Stomach (tissue), 9 donors: ENCODE results near the gene PHLDB3. TPM values are rescaled to one million over a fixed set of nuclear protein-coding genes. Genes with fewer than 3 reads are reported as not detected.

Experiments
- DNase-seq, 2 donors: peaks; one replicate each; pipeline versions ENCODE4 v3.0.0 to v3.0.0-alpha.2; 2013 to 2019
- H3K27ac ChIP-seq, 5 donors: fragments of 200-600 bp in 4 of 5; sonication (generic) in 4 of 5; one replicate each; pipeline ENCODE4 v1.5.1; 2013 to 2019; ENCODE audit warnings: mild to moderate bottlenecking in 1 of 5, moderate library complexity in 1 of 5
- H3K27me3 ChIP-seq, 3 donors: fragments of 200-600 bp; sonication (generic); one replicate each; pipeline ENCODE4 v1.5.1; 2017 to 2019; ENCODE audit warnings: mixed run types in 1 of 3
- H3K36me3 ChIP-seq, 4 donors: fragments of 200-600 bp; sonication (generic); 1 replicate in 3 of 4; 2 replicates in 1 of 4; pipeline ENCODE4 v1.5.1; 2016 to 2019
- H3K4me1 ChIP-seq, 4 donors: fragments of 200-600 bp; sonication (generic); one replicate each; pipeline ENCODE4 v1.5.1; 2016 to 2019
- H3K4me3 ChIP-seq, 4 donors: fragments of 200-600 bp; sonication (generic) in 3 of 4; one replicate each; pipeline ENCODE4 v1.5.1; 2016 to 2019; ENCODE audit warnings: mild to moderate bottlenecking in 1 of 4
- H3K9me3 ChIP-seq, 4 donors: fragments of 200-600 bp; sonication (generic); one replicate each; pipeline ENCODE4 v1.5.1; 2016 to 2019
- EP300 ChIP-seq: sonication (generic); formaldehyde crosslinking; IDR thresholded peaks from one replicate; pipeline ENCODE4 v1.6.1; 2017; ENCODE audit warnings: antibody characterized with exemption
- POLR2A ChIP-seq, 4 donors: fragments of 450-650 bp; IDR thresholded peaks; one replicate each; pipeline ENCODE4 v1.6.1; 2016; ENCODE audit warnings: antibody characterized with exemption in 4 of 4, control low read depth in 2 of 4, mild to moderate bottlenecking in 1 of 4, moderate library complexity in 1 of 4
- POLR2AphosphoS5 ChIP-seq, 3 donors: sonication (generic); formaldehyde crosslinking; IDR thresholded peaks; one replicate each; pipeline ENCODE4 v1.6.1; 2016; ENCODE audit warnings: antibody characterized with exemption in 3 of 3
- WGBS, 5 donors: extraction: QIAGEN DNeasy Blood & Tissue Kit in 3 of 5; methylation state at CpG; one replicate each; pipeline versions ENCODE4 v1.1.5 to v1.1.7; 2013 to 2018; 5-methylcytosine and 5-hydroxymethylcytosine counted together
- intact Hi-C: fragments of 100-400 bp; cut with DNase I; formaldehyde crosslinking; loops from one replicate; pipeline ENCODE4 v1.15.1; 2023; ENCODE audit warnings: low total_unique reads
- polyA plus RNA-seq, 3 donors: library from polyadenylated mRNA; stranded (reverse); fragments of 200-250 nt; gene quantifications; one replicate each; pipeline ENCODE4 v1.2.3, GENCODE V29; 2013
- total RNA-seq, 5 donors: library from RNA; depleted of rRNA; stranded (reverse); fragments of >200 nt; gene quantifications; one replicate each; pipeline versions ENCODE4 v1.1.0 to v1.2.3, GENCODE V29; 2014 to 2016
- TF ChIP-seq, protein P1 (sequence below), 7 experiments: fragments of 450-650 bp in 4 of 7; fragments of 200-600 bp in 3 of 7; sonication (generic) in 3 of 7; IDR thresholded peaks; one replicate each; pipeline ENCODE4 v1.5.1; 2016 to 2019; ENCODE audit warnings: antibody characterized with exemption in 7 of 7, control low read depth in 2 of 7, mild to moderate bottlenecking in 1 of 7
- donor health status: healthy with polysubstance abuse.
- donor health status: Bipolar disorder and iron deficiency.
- donor health status: healthy.

Gene PHLDB3
- total and polyA plus RNA-seq, 8 donors: 2.0 to 55.3 (median 9.5) TPM; not detected in 1

DNA sequence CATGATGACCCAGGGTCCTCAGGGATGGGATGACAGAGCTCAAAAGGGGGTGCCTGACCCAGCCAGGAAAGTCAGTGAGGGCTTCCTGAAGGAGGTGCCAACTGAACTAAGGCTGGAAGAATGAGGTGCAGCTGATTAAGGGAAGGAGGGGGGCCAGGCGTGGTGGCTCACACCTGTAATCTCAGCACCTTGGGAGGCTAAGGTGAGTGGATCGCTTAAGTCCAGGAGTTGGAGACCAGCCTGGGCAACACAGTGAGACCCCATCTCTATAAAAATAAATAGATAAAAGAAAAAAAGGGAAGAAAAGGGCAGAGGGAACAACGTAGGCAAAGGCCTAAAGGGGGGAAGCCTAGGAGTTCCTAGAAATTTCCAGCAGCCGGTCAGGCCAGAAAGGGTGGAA, 30.1 kb downstream of the PHLDB3 start:
- DNase-seq: no peak
- 72 to 85% (median 74%) methylated on average over 4 of the region's 4 CpGs for WGBS, 5 donors
- H3K27me3 ChIP-seq: no peaks in the 10 kb centered on the region
- peaks cover 0 to 21% (median 10%) of the 10 kb centered on the region in 4 donors for H3K4me1 ChIP-seq
- H3K4me3 ChIP-seq: peak overlapping the region; percentile 38 to 42 (median 40)
- TF ChIP-seq EP300: no peak
- no peaks in the 10 kb centered on the region for H3K9me3 ChIP-seq
- H3K36me3 ChIP-seq: peaks cover 0 to 19% (median 7%) of the 10 kb centered on the region in 4 donors
- H3K27ac ChIP-seq: peak overlapping the region; percentile 51 to 86 (median 74)
- intact Hi-C loops: no loop called here

DNA sequence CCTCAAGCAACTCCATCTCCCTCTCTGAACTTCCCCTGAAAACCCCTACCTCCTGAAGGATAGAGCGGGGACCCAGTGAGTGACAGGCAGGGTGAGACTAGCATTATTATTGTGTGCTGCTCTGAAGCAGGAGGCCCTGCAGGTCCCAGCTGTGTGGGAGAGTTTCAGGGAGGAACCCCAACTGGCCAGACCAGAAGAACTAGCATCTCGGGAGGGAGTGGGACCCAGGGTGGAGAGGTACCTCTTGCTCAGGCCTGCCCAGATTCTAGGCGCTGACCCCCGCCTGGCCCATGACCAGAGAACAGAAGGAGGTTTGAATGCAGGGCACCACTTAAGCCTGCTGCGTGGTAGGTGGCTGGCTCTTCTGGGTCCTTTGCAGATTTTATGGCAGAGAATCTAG, 33.5 kb downstream of the PHLDB3 start:
- 71 to 87% (median 73%) methylated on average over 5 of the region's 5 CpGs for WGBS, 5 donors
- no peak for TF ChIP-seq POLR2AphosphoS5 (IDR thresholded peaks at IDR 0.05)
- no peak for TF ChIP-seq POLR2A (IDR thresholded peaks at IDR 0.05)
- TF ChIP-seq EP300: no peak
- TF ChIP-seq, protein P1, sequence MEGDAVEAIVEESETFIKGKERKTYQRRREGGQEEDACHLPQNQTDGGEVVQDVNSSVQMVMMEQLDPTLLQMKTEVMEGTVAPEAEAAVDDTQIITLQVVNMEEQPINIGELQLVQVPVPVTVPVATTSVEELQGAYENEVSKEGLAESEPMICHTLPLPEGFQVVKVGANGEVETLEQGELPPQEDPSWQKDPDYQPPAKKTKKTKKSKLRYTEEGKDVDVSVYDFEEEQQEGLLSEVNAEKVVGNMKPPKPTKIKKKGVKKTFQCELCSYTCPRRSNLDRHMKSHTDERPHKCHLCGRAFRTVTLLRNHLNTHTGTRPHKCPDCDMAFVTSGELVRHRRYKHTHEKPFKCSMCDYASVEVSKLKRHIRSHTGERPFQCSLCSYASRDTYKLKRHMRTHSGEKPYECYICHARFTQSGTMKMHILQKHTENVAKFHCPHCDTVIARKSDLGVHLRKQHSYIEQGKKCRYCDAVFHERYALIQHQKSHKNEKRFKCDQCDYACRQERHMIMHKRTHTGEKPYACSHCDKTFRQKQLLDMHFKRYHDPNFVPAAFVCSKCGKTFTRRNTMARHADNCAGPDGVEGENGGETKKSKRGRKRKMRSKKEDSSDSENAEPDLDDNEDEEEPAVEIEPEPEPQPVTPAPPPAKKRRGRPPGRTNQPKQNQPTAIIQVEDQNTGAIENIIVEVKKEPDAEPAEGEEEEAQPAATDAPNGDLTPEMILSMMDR (IDR thresholded peaks at IDR 0.05): no peak
- Histone ChIP-seq H3K27ac (no peak overlapping the region), H3K36me3 (no peaks in the 10 kb centered on the region), H3K9me3 (no peaks in the 10 kb centered on the region), H3K27me3 (no peaks in the 10 kb centered on the region), H3K4me3 (no peak overlapping the region), H3K4me1 (peaks cover 0 to 17% (median 10%) of the 10 kb centered on the region in 4 donors)
- no peak for DNase-seq
- intact Hi-C loops: no loop called here

DNA sequence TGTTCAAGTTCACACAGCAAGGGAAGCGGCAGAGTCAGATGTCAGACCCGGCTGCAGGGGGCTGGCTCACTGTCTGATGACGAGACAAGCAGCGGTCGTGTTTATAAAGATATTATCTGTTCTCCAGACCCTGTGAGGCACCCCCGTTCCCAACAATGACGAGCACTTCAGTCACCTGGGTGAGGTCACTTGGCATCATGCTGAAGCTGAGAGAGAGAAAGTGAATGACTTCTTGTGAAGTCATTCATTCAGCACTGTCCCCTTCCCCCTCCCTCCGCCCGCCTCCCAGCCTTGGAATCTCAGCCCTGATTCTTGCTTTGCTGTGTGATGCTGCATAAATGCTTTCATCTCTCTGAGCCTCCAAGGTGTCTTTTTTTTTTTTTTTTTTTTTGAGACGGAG, 34.3 kb downstream of the PHLDB3 start:
- intact Hi-C loops: no loop called here
- peaks cover 0 to 8% (median 0%) of the 10 kb centered on the region in 3 donors for H3K27me3 ChIP-seq
- H3K27ac ChIP-seq: no peak overlapping the region

DNA sequence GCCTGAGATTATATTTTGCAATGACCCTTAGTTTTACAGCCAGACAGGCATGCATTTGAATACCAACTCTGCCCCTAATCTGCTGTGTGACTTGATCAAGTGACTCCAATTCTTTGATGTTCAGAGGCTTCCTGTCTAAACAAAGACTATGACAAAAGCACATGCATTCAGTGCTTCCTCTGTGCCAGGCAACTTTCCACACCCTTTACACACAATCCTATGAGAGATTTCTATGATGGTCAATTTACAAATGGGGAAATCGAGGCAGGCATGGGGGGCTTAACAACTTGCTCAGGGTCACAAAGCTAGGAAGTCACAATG, 35.4 kb downstream of the PHLDB3 start:
- WGBS, 5 donors: 52 to 75% (median 60%) methylated on average over 1 of the region's 1 CpG
- TF ChIP-seq, protein P1 (IDR thresholded peaks at IDR 0.05): no peak
- TF ChIP-seq EP300 (no peak), POLR2A (IDR thresholded peaks at IDR 0.05) (no peak), POLR2AphosphoS5 (IDR thresholded peaks at IDR 0.05) (no peak)
- Histone ChIP-seq H3K36me3 (no peaks in the 10 kb centered on the region), H3K27me3 (peaks cover 0 to 12% (median 0%) of the 10 kb centered on the region in 3 donors), H3K9me3 (no peaks in the 10 kb centered on the region), H3K27ac (no peak overlapping the region), H3K4me3 (no peak overlapping the region), H3K4me1 (peaks cover 5 to 17% (median 13%) of the 10 kb centered on the region in 4 donors)
- no peak for DNase-seq
- intact Hi-C loops: loop anchor here (10.0 kb wide), 1 partner anchor 196 kb away; no protein-coding TSS in a partner anchor

More for the DNA sequence above, 34.3 kb downstream of the PHLDB3 start:
- Histone ChIP-seq H3K4me1 (peaks cover 4 to 14% (median 9%) of the 10 kb centered on the region in 4 donors), H3K4me3 (no peak overlapping the region), H3K9me3 (no peaks in the 10 kb centered on the region), H3K36me3 (no peaks in the 10 kb centered on the region)
- DNase-seq: peak in 1 of 2 donors; percentile 52
- TF ChIP-seq POLR2A (IDR thresholded peaks at IDR 0.05): no peak
- TF ChIP-seq POLR2AphosphoS5 (IDR thresholded peaks at IDR 0.05): no peak
- TF ChIP-seq, protein P1 (IDR thresholded peaks at IDR 0.05): no peak
- no peak for TF ChIP-seq EP300
- 55 to 73% (median 66%) methylated on average over 9 to 10 of the region's 10 CpGs for WGBS, 5 donors

DNA sequence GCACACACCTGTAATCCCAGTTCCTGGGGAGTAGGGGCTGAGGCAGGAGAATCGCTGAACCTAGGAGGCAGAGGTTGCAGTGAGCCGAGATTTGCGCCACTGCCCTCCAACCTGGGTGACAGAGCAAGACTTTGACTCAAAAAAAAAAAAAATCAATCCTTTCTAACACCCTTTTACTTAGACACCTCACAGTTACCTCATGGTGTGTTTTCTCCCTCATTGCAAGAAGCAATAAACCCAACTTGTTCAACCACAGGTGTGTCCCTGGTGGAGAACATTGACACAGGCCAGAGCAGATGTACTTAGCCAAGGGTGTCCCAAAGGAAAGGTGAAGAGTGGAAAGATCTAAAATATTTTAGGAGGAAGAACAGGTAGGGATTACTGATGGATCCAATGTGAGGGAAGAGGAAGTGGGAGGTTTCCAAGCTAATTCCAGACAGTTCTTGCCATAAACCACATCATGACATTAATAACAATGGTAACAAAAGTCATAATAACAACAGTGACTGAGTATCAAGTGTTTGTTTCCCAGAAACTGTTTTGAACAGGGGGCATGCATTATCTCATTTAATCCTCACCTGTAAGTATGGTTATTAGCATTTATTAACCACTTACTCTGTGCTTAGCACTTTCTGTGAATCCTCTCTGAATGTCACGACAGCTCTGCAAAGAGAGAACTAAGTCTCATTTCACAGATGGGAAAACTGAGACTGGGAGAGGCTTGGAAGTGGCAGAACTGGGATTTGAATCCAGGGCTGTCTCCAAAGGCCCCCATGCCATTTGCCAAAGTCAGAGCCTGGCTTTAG, 36.0 kb downstream of the PHLDB3 start:
- Histone ChIP-seq H3K27ac (no peak overlapping the region), H3K4me1 (peaks cover 7 to 23% (median 17%) of the 10 kb centered on the region in 4 donors), H3K9me3 (no peaks in the 10 kb centered on the region), H3K4me3 (no peak overlapping the region), H3K27me3 (peaks cover 0 to 12% (median 0%) of the 10 kb centered on the region in 3 donors), H3K36me3 (no peaks in the 10 kb centered on the region)
- TF ChIP-seq POLR2AphosphoS5 (IDR thresholded peaks at IDR 0.05) (no peak), EP300 (no peak), POLR2A (IDR thresholded peaks at IDR 0.05) (no peak)
- TF ChIP-seq, protein P1 (IDR thresholded peaks at IDR 0.05): no peak
- intact Hi-C loops: loop anchor here (10.0 kb wide), 1 partner anchor 196 kb away; no protein-coding TSS in a partner anchor
- DNase-seq: no peak
- 90 to 96% (median 93%) methylated on average over 4 of the region's 4 CpGs for WGBS, 5 donors
